HepG2 (cell line): ENCODE measurements around the gene KLHL5. TPM values are rescaled to one million over a fixed set of nuclear protein-coding genes. Genes with fewer than 3 reads are reported as not detected.

Source experiments
- ATAC-seq: fragments of 200-7000 bp; cut with Tn5 transposase; 3 replicates; pipeline ENCODE4 v1.9.1; 2020; ENCODE audit warnings: mild to moderate bottlenecking, moderate library complexity
- BruUV-seq: library from RNA; stranded (reverse); fragments of 400-500 nt; replicated peaks from 2 replicates; lab custom pipeline; 2021; lab: Mats Ljungman, UMichigan
- CTCF ChIA-PET: fragments of 300-600 bp; formaldehyde crosslinking; extraction: SDS; loops from one replicate; lab custom pipeline; 2021; ENCODE audit warnings: low total read pairs, inconsistent platforms, low intra/inter-chr PET ratio; lab: Yijun Ruan, JAX
- POLR2A ChIA-PET: fragments of 350-600 bp; sonication (Branson Sonifier 250); formaldehyde crosslinking; loops from one replicate; lab custom pipeline; 2020; ENCODE audit warnings: antibody characterized with exemption, inconsistent platforms; lab: Yijun Ruan, JAX
- DNase-seq: peaks from one replicate; pipeline ENCODE4 v3.0.0-alpha.2; 2015; ENCODE audit warnings: low spot score
- FAIRE-seq: peaks from 3 replicates; lab custom pipeline; 2011; peaks lifted over from hg19 to GRCh38; lab: Jason Lieb, UNC
- H2AFZ ChIP-seq: one replicate; pipeline ENCODE4 v1.6.1; 2011; ENCODE audit warnings: low read length, inconsistent platforms
- H3K27ac ChIP-seq: fragments of 300-600 bp; 3 replicates; pipeline ENCODE4 v1.8.0; 2011; ENCODE audit warnings: mixed run types, mild to moderate bottlenecking, mixed read lengths, low read length, inconsistent platforms; ENCODE audit not compliant: insufficient read depth; ENCODE audit errors: extremely low read length
- H3K27me3 ChIP-seq, 2 experiments: fragments of 200-600 bp in 1 of 2; 2 replicates in 1 of 2; 3 replicates in 1 of 2; pipeline versions ENCODE4 v1.6.0 to v1.8.0; 2011; ENCODE audit warnings: low read length in 2 of 2, mild to moderate bottlenecking in 2 of 2, moderate library complexity in 2 of 2, inconsistent platforms in 1 of 2; ENCODE audit not compliant: insufficient read depth in 2 of 2, control insufficient read depth in 1 of 2
- H3K36me3 ChIP-seq, 2 experiments: fragments of 200-600 bp in 1 of 2; replicated peaks in 1 of 2; 2 replicates in 1 of 2; 3 replicates in 1 of 2; pipeline versions ENCODE4 v1.5.1 to v1.8.0; 2011; ENCODE audit warnings: low read length in 2 of 2, inconsistent platforms in 1 of 2; ENCODE audit not compliant: insufficient read depth in 2 of 2, control insufficient read depth in 1 of 2
- H3K4me1 ChIP-seq: 2 replicates; pipeline ENCODE4 v1.5.1; 2012; ENCODE audit warnings: low read length, inconsistent platforms; ENCODE audit not compliant: insufficient read depth
- H3K4me2 ChIP-seq: 2 replicates; pipeline ENCODE4 v1.6.0; 2011; ENCODE audit warnings: low read depth, low read length, inconsistent platforms
- H3K4me3 ChIP-seq, 3 experiments: fragments of 200-600 bp in 1 of 3; sonication (generic), shearing (Covaris generic) in 1 of 3; replicated peaks in 1 of 3; 2 replicates each; pipeline ENCODE4 v1.5.1; 2011 to 2016; ENCODE audit warnings: low read length in 3 of 3, inconsistent platforms in 2 of 3, low read depth in 2 of 3, mild to moderate bottlenecking in 2 of 3, control low read depth in 1 of 3, mixed read lengths in 1 of 3; ENCODE audit not compliant: insufficient read depth in 1 of 3
- H3K79me2 ChIP-seq: one replicate; pipeline ENCODE4 v1.6.1; 2011; ENCODE audit warnings: low read length, inconsistent platforms; ENCODE audit not compliant: insufficient read depth
- H3K9ac ChIP-seq: 2 replicates; pipeline ENCODE4 v1.6.0; 2011; ENCODE audit warnings: mild to moderate bottlenecking, low read depth, low read length, inconsistent platforms; ENCODE audit not compliant: insufficient read depth
- H3K9me3 ChIP-seq: 2 replicates; pipeline ENCODE4 v1.5.1; 2012; ENCODE audit warnings: mild to moderate bottlenecking, low read length
- H4K20me1 ChIP-seq: 2 replicates; pipeline ENCODE4 v1.6.0; 2011; ENCODE audit warnings: inconsistent platforms, mild to moderate bottlenecking, low read length, moderate library complexity; ENCODE audit not compliant: insufficient read depth
- FOXP4 ChIP-seq: sonication (generic); formaldehyde crosslinking; IDR thresholded peaks from 2 replicates; pipeline ENCODE4 v1.4.0; 2020; ENCODE audit warnings: missing genetic modification reagents
- LCORL ChIP-seq, 2 experiments: fragments of 450-650 bp in 1 of 2; sonication (generic) in 1 of 2; formaldehyde crosslinking in 1 of 2; IDR thresholded peaks; 2 replicates each; pipeline versions ENCODE4 v1.5.0 to v1.6.1; 2017 to 2020; ENCODE audit warnings: antibody characterized with exemption in 1 of 2, missing genetic modification reagents in 1 of 2
- MNT ChIP-seq: fragments of 450-650 bp; IDR thresholded peaks from 2 replicates; pipeline ENCODE4 v1.6.1; 2016
- PBX3 ChIP-seq: sonication (generic); formaldehyde crosslinking; IDR thresholded peaks from 2 replicates; pipeline ENCODE4 v1.8.1; 2023; ENCODE audit warnings: missing genetic modification reagents, inconsistent platforms, borderline replicate concordance
- SSRP1 ChIP-seq: IDR thresholded peaks from 2 replicates; pipeline ENCODE4 v1.6.1; 2016; ENCODE audit warnings: control low read depth
- TARDBP ChIP-seq: sonication (generic); formaldehyde crosslinking; IDR thresholded peaks from 2 replicates; pipeline ENCODE4 v1.8.0; 2022; ENCODE audit warnings: mild to moderate bottlenecking, missing genetic modification reagents
- ZNF12 ChIP-seq: sonication (generic); formaldehyde crosslinking; IDR thresholded peaks from 2 replicates; pipeline ENCODE4 v1.5.0; 2020; ENCODE audit warnings: missing genetic modification reagents
- ZNF292 ChIP-seq: sonication (generic); formaldehyde crosslinking; IDR thresholded peaks from 2 replicates; pipeline ENCODE4 v1.8.1; 2022; ENCODE audit warnings: mild to moderate bottlenecking, low read depth, missing genetic modification reagents, borderline replicate concordance
- ZNF33B ChIP-seq: sonication (generic); formaldehyde crosslinking; IDR thresholded peaks from 2 replicates; pipeline ENCODE4 v1.5.1; 2020; ENCODE audit warnings: mild to moderate bottlenecking, missing genetic modification reagents
- WGBS: methylation state at CpG from one replicate; pipeline ENCODE4 v1.1.6; 2017; ENCODE audit warnings: low lambda C conversion rate; 5-methylcytosine and 5-hydroxymethylcytosine counted together
- in situ Hi-C: cut with HindIII; loops from 2 replicates; pipeline ENCODE4 v1.10.0; 2017; ENCODE audit warnings: low pct_unique_long_range_greater_than_20kb; ENCODE audit not compliant: extremely low pct_ligation_motif_present
- intact Hi-C: fragments of 100-400 bp; cut with micrococcal nuclease; formaldehyde crosslinking; loops from one replicate; pipeline ENCODE4 v1.10.0; 2022; ENCODE audit not compliant: unreplicated experiment
- polyA plus RNA-seq, 8 experiments: library from polyadenylated mRNA; depleted of rRNA in 3 of 8; stranded (reverse) in 7 of 8; unstranded in 1 of 8; fragments of >200 nt; fragmentation: Illumina TruSeq in 4 of 8; extraction: Trizol in 4 of 8; gene quantifications; 2 replicates each; pipeline versions ENCODE4 v1.2.1 to v1.2.3, GENCODE V29; 2011 to 2016; ENCODE audit warnings: low read depth in 4 of 8, missing spikeins in 1 of 8, mixed read lengths in 1 of 8; ENCODE audit not compliant: insufficient read depth in 1 of 8
- total RNA-seq, 5 experiments: library from RNA; depleted of rRNA; stranded (reverse); fragments of >200 nt; fragmentation: Illumina TruSeq; extraction: Trizol; gene quantifications; 2 replicates each; pipeline ENCODE4 v1.2.3, GENCODE V29; 2016; ENCODE audit warnings: low read depth in 1 of 5

KLHL5 gene
- total and polyA plus RNA-seq, 2 of the 13 experiments (the other 11 are each of a cell fraction or from before 2014, with no cell fraction given): 36.2 to 38.7 TPM

- in situ Hi-C loops: loop anchor here (25.0 kb wide), 1 partner anchor 364 kb away; no protein-coding TSS in a partner anchor
- no TSS peak for BruUV-seq
Observed at GRCh38 chr4:39126256-39127095, 64.4 kb downstream of the KLHL5 start.

More at GRCh38 chr4:39126256-39127095, 64.4 kb downstream of the KLHL5 start:
- ATAC-seq (no peak), DNase-seq (no peak), FAIRE-seq (no peak)
- TF ChIP-seq SSRP1 (no peak), ZNF12 (CRISPR knock-in tag) (no peak), ZNF33B (CRISPR knock-in tag) (no peak), MNT (no peak), FOXP4 (CRISPR knock-in tag) (no peak), LCORL (IDR thresholded peaks at IDR 0.05) (no peak), LCORL (CRISPR knock-in tag; IDR thresholded peaks at IDR 0.05) (no peak), TARDBP (CRISPR knock-in tag) (no peak), PBX3 (CRISPR knock-in tag) (no peak), ZNF292 (CRISPR knock-in tag) (no peak)
- CTCF ChIA-PET: no interaction called here
- no peak overlapping the region for H3K9ac ChIP-seq
- H3K4me2 ChIP-seq: no peak overlapping the region
- no peaks in the 10 kb centered on the region for H3K27me3 ChIP-seq
- H3K9me3 ChIP-seq: no peaks in the 10 kb centered on the region
- intact Hi-C loops: no loop called here
- H2AFZ ChIP-seq: no peak overlapping the region
- WGBS: 96% methylated on average over 11 of the region's 11 CpGs
- no peaks in the 10 kb centered on the region for H3K79me2 ChIP-seq
- no peak overlapping the region for H3K27ac ChIP-seq
- H3K4me1 ChIP-seq: no peaks in the 10 kb centered on the region
- POLR2A ChIA-PET: no interaction called here
- H4K20me1 ChIP-seq: no peaks in the 10 kb centered on the region
- H3K4me3 ChIP-seq: no peak overlapping the region
- no peaks in the 10 kb centered on the region for H3K36me3 ChIP-seq
